ENCODE measurements around the gene TESK2.

Gene TESK2

DNA sequence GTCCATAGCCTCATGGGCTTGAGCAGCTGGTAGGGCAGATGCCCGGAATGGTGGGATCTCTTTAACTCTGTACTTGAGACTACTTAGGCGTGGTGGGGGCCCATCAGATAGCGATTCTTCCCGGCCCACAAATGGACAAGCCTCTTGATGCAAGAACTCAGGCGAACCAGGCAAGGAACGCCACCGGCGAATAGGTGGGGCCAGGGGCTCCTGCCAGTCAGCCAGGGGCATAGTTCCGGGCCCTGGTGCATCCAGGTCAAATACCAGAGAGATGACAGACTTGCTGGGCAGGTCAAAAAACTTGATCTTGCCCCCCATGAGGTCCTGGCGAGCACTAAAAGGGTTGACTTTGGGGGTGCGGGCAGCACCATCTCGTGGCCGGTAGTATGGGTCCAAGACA, 145.9 kb downstream of the TESK2 start:
- in situ Hi-C loops (cut with MboI; ENCODE audit: low sequenced_read_pairs, unreplicated experiment) = no loop called here
- DNase-seq (ENCODE audit: low spot score) = no peak
- TF ChIP-seq, protein P1, sequence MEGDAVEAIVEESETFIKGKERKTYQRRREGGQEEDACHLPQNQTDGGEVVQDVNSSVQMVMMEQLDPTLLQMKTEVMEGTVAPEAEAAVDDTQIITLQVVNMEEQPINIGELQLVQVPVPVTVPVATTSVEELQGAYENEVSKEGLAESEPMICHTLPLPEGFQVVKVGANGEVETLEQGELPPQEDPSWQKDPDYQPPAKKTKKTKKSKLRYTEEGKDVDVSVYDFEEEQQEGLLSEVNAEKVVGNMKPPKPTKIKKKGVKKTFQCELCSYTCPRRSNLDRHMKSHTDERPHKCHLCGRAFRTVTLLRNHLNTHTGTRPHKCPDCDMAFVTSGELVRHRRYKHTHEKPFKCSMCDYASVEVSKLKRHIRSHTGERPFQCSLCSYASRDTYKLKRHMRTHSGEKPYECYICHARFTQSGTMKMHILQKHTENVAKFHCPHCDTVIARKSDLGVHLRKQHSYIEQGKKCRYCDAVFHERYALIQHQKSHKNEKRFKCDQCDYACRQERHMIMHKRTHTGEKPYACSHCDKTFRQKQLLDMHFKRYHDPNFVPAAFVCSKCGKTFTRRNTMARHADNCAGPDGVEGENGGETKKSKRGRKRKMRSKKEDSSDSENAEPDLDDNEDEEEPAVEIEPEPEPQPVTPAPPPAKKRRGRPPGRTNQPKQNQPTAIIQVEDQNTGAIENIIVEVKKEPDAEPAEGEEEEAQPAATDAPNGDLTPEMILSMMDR (IDR thresholded peaks at IDR 0.05; ENCODE audit: borderline replicate concordance, control extremely low read depth, extremely low read depth, insufficient read depth, missing control alignments) = no peak

DNA sequence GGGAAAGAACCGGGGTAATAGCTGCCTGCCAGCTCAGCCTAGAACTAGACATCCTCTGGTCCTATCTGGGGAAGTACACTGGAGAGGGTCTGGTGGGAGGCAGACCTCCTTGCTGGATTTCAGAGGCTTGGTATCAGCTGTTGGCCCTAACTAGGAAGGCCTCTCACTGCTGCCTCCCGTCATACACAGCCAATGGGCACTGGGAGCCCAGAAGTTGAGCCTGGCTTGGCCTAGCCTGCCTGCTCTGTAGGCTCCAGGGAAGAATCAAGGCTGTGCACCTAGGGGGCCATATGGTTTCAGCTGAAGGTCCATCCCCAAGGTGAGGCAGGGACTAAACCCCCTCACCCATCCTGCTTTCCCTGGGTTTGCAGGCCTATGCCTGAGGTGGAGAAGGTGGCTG, 146.5 kb downstream of the TESK2 start:
- DNase-seq (ENCODE audit: low spot score) = no peak
- in situ Hi-C loops (cut with MboI; ENCODE audit: low sequenced_read_pairs, unreplicated experiment) = no loop called here
- TF ChIP-seq, protein P1 (IDR thresholded peaks at IDR 0.05; ENCODE audit: borderline replicate concordance, control extremely low read depth, extremely low read depth, insufficient read depth, missing control alignments) = no peak

- TF ChIP-seq, protein P1 (IDR thresholded peaks at IDR 0.05; ENCODE audit: borderline replicate concordance, control extremely low read depth, extremely low read depth, insufficient read depth, missing control alignments) = no peak
- DNase-seq (ENCODE audit: low spot score) = no peak
- in situ Hi-C loops (cut with MboI; ENCODE audit: low sequenced_read_pairs, unreplicated experiment) = no loop called here
Observed at GRCh38 chr1:45340816-45341466, 150.0 kb downstream of the TESK2 start.

- TF ChIP-seq, protein P1 (IDR thresholded peaks at IDR 0.05; ENCODE audit: borderline replicate concordance, control extremely low read depth, extremely low read depth, insufficient read depth, missing control alignments) = no peak
- peak; percentile 97 for DNase-seq (ENCODE audit: low spot score)
- in situ Hi-C loops (cut with MboI; ENCODE audit: low sequenced_read_pairs, unreplicated experiment) = no loop called here
Observed at GRCh38 chr1:45339789-45340558, 151.0 kb downstream of the TESK2 start, which contains the start of the genes MUTYH and TOE1. MUTYH (minus strand) TSS chr1:45340440; CDS start chr1:45334505, 5,935 bp downstream. TOE1 (plus strand) TSS chr1:45340170; CDS start chr1:45340253, 83 bp downstream.

DNA sequence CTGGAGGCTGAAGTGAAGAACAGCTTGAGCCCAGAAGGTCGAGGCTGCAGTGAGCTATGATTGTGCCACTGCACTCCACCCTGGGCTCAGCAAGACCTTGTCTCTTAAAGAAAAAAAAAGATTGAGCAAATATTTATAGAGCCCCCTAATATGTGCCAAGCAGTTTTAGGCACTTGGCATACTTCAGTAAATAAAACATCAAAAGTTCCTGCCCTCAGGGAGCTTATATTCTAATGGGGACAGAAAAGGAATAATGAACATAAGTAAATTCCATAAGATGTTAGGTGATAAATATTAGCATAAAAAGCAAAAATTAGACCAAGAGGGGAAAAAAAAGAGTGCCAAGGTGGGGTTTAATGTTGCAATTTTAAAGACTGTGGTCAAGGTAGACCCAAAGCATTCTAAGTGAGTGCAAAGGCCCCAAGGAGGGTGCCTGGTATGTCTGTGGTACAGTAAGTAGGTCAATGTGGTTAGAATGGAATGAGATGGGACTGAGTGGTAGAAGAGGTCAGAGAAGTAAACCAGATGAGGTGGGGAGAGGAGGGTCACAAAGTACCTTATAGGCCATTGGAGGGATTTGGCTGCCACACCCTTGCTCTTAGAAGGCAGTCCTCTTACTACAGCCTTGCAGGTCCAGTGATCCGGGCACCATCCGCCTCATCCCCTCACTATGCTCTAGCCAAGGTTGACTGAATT, 153.2 kb downstream of the TESK2 start:
- TF ChIP-seq, protein P1 (IDR thresholded peaks at IDR 0.05; ENCODE audit: borderline replicate concordance, control extremely low read depth, extremely low read depth, insufficient read depth, missing control alignments) = no peak
- in situ Hi-C loops (cut with MboI; ENCODE audit: low sequenced_read_pairs, unreplicated experiment) = no loop called here
- DNase-seq (ENCODE audit: low spot score) = no peak

DNA sequence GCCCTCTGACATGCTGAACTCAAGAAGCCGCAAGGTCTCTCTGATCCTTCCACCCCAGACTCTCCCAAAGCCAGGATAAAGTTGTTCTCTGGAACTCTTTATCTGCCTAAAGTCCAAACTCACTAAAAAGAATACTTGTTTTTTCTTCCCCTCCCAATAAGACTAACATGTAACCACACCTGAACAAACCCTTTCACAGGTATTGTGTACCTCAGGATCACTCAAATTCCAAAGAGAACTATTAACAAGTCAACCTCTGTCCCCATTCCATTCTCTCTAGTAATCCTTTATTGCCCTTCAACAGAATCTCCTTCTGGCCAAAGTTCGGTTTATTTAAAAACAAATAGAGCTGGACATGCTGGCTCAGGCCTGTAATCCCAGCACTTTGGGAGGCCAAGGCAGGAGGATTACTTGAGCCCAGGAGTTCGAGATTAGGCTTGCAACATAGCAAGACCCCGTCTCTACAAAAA, 155.1 kb downstream of the TESK2 start:
- in situ Hi-C loops (cut with MboI; ENCODE audit: low sequenced_read_pairs, unreplicated experiment) = no loop called here
- DNase-seq (ENCODE audit: low spot score) = no peak
- TF ChIP-seq, protein P1 (IDR thresholded peaks at IDR 0.05; ENCODE audit: borderline replicate concordance, control extremely low read depth, extremely low read depth, insufficient read depth, missing control alignments) = no peak
